Liver (tissue), 9 donors: Measurements from ENCODE around the gene PLA1A. TPM values are rescaled to one million over a fixed set of nuclear protein-coding genes. Genes with fewer than 3 reads are reported as not detected.

Source experiments
- DNase-seq: peaks from one replicate; pipeline ENCODE4 v3.0.0-alpha.2; 2017; ENCODE audit warnings: low spot score
- H3K27ac ChIP-seq, 2 donors: one replicate each; pipeline ENCODE4 v1.7.0; 2013; ENCODE audit warnings: inconsistent platforms in 2 of 2, low read length in 2 of 2, control low read depth in 1 of 2, low read depth in 1 of 2, mild to moderate bottlenecking in 1 of 2
- H3K27me3 ChIP-seq, 4 donors: one replicate each; pipeline versions ENCODE4 v1.6.1 to v1.7.0; 2013; ENCODE audit warnings: low read length in 3 of 4, inconsistent platforms in 1 of 4, mild to moderate bottlenecking in 1 of 4, moderate library complexity in 1 of 4; ENCODE audit not compliant: control insufficient read depth in 4 of 4, insufficient read depth in 4 of 4
- H3K36me3 ChIP-seq, 4 donors: one replicate each; pipeline versions ENCODE4 v1.6.1 to v1.7.0; 2013; ENCODE audit warnings: low read length in 3 of 4, mild to moderate bottlenecking in 3 of 4, low read depth in 1 of 4, moderate library complexity in 1 of 4; ENCODE audit not compliant: control insufficient read depth in 4 of 4, insufficient read depth in 3 of 4
- H3K4me1 ChIP-seq, 4 donors: one replicate each; pipeline versions ENCODE4 v1.6.1 to v1.7.0; 2013; ENCODE audit warnings: low read length in 3 of 4, mild to moderate bottlenecking in 3 of 4, moderate library complexity in 1 of 4; ENCODE audit not compliant: control insufficient read depth in 4 of 4, insufficient read depth in 4 of 4
- H3K4me3 ChIP-seq, 3 donors: one replicate each; pipeline versions ENCODE4 v1.6.1 to v1.7.0; 2013; ENCODE audit warnings: low read length in 3 of 3, control low read depth in 1 of 3, low read depth in 1 of 3, mild to moderate bottlenecking in 1 of 3
- H3K9ac ChIP-seq, 2 donors: one replicate each; pipeline ENCODE4 v1.7.0; 2013; ENCODE audit warnings: low read length in 2 of 2, mild to moderate bottlenecking in 2 of 2, moderate library complexity in 2 of 2, control low read depth in 1 of 2, low read depth in 1 of 2
- H3K9me3 ChIP-seq, 4 donors: one replicate each; pipeline versions ENCODE4 v1.6.1 to v1.7.0; 2013; ENCODE audit warnings: low read length in 3 of 4; ENCODE audit not compliant: control insufficient read depth in 4 of 4
- ATF3 ChIP-seq: IDR thresholded peaks from 2 replicates; pipeline ENCODE4 v1.6.1; 2016; ENCODE audit warnings: antibody characterized with exemption
- CTCF ChIP-seq: fragments of 150-350 bp; IDR thresholded peaks from 2 replicates; pipeline ENCODE4 v1.5.1; 2017; ENCODE audit warnings: improper control_type of control experiment, low read depth, low read length; ENCODE audit not compliant: missing input control
- EGR1 ChIP-seq, 2 donors: IDR thresholded peaks; 2 replicates each; pipeline ENCODE4 v1.6.1; 2016 to 2018; ENCODE audit warnings: antibody characterized with exemption in 2 of 2, low read depth in 2 of 2
- FOXA1 ChIP-seq: IDR thresholded peaks from 2 replicates; pipeline ENCODE4 v1.6.1; 2016; ENCODE audit warnings: antibody characterized with exemption
- GABPA ChIP-seq, 2 donors: IDR thresholded peaks in 1 of 2; conservative IDR thresholded peaks in 1 of 2; 2 replicates each; pipeline ENCODE4 v1.6.1; 2016; ENCODE audit warnings: antibody characterized with exemption in 2 of 2, mild to moderate bottlenecking in 1 of 2, moderate library complexity in 1 of 2
- HNF4A ChIP-seq, 2 donors: conservative IDR thresholded peaks; 2 replicates each; pipeline ENCODE4 v1.6.1; 2016; ENCODE audit warnings: antibody characterized with exemption in 2 of 2, mild to moderate bottlenecking in 2 of 2
- HNF4G ChIP-seq: IDR thresholded peaks from 2 replicates; pipeline ENCODE4 v1.6.1; 2016; ENCODE audit warnings: antibody characterized with exemption
- JUND ChIP-seq, 2 donors: IDR thresholded peaks; 2 replicates each; pipeline ENCODE4 v1.6.1; 2016; ENCODE audit warnings: antibody characterized with exemption in 2 of 2
- NR2F2 ChIP-seq: IDR thresholded peaks from 2 replicates; pipeline ENCODE4 v1.6.1; 2016; ENCODE audit warnings: antibody characterized with exemption
- RAD21 ChIP-seq, 2 donors: IDR thresholded peaks; 2 replicates each; pipeline ENCODE4 v1.6.1; 2016; ENCODE audit warnings: antibody characterized with exemption in 2 of 2, mild to moderate bottlenecking in 2 of 2
- TAF1 ChIP-seq: conservative IDR thresholded peaks from 2 replicates; pipeline ENCODE4 v1.6.1; 2016; ENCODE audit warnings: antibody characterized with exemption, mild to moderate bottlenecking
- YY1 ChIP-seq: IDR thresholded peaks from 2 replicates; pipeline ENCODE4 v1.6.1; 2016; ENCODE audit warnings: antibody characterized with exemption, mild to moderate bottlenecking
- ZBTB33 ChIP-seq: IDR thresholded peaks from 2 replicates; pipeline ENCODE4 v1.6.1; 2016; ENCODE audit warnings: antibody characterized with exemption
- WGBS: extraction: QIAGEN DNeasy Blood & Tissue Kit; methylation state at CpG from one replicate; pipeline ENCODE4 v1.1.7; 2013; 5-methylcytosine and 5-hydroxymethylcytosine counted together
- polyA plus RNA-seq, 2 donors: library from polyadenylated mRNA; stranded (reverse) in 1 of 2; unstranded in 1 of 2; fragments of 200-250 nt in 1 of 2; fragments of >200 nt in 1 of 2; fragmentation: Nextera tagmentation in 1 of 2; extraction: Ambion mirVana in 1 of 2; gene quantifications; one replicate each; pipeline versions ENCODE4 v1.2.1 to v1.2.3, GENCODE V29; 2013 to 2015
- total RNA-seq, 2 donors: library from RNA; depleted of rRNA; stranded (reverse); fragments of >200 nt; gene quantifications; one replicate each; pipeline ENCODE4 v1.2.3, GENCODE V29; 2014
- TF ChIP-seq, protein P1 (sequence below): IDR thresholded peaks from 2 replicates; pipeline ENCODE4 v1.6.1; 2016; ENCODE audit warnings: antibody characterized with exemption
- TF ChIP-seq, protein P2 (sequence below): IDR thresholded peaks from 2 replicates; pipeline ENCODE4 v1.6.1; 2016; ENCODE audit warnings: antibody characterized with exemption, mild to moderate bottlenecking
- donor health status: healthy.
- donor health status: healthy.
- donor health status: healthy.
- donor health status: healthy.
- donor health status: healthy.

PLA1A gene
- total and polyA plus RNA-seq, 4 donors, result 6.0 to 63.9 (median 33.0) TPM

- Histone ChIP-seq H3K27ac (no peak overlapping the region), H3K9me3 (no peaks in the 10 kb centered on the region), H3K9ac (no peak overlapping the region), H3K27me3 (no peaks in the 10 kb centered on the region), H3K4me3 (no peak overlapping the region), H3K4me1 (peaks cover 0 to 3% (median 0%) of the 10 kb centered on the region in 4 donors), H3K36me3 (peaks cover 0 to 6% (median 0%) of the 10 kb centered on the region in 4 donors)
- DNase-seq, result no peak
- TF ChIP-seq GABPA (IDR thresholded peaks at IDR 0.05 in 1 of 2, conservative IDR thresholded peaks at IDR 0.05 in 1 of 2), result no peak
- TF ChIP-seq FOXA1, result no peak
- TF ChIP-seq ATF3, result no peak
- TF ChIP-seq, protein P1, sequence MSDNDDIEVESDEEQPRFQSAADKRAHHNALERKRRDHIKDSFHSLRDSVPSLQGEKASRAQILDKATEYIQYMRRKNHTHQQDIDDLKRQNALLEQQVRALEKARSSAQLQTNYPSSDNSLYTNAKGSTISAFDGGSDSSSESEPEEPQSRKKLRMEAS, result no peak
- no peak for TF ChIP-seq RAD21 (IDR thresholded peaks at IDR 0.05)
- no peak for TF ChIP-seq JUND (IDR thresholded peaks at IDR 0.05)
- no peak for TF ChIP-seq CTCF
- TF ChIP-seq EGR1 (IDR thresholded peaks at IDR 0.05; ENCODE audit: low read depth in 2 of 2), result no peak
- no peak for TF ChIP-seq TAF1
- TF ChIP-seq, protein P2, sequence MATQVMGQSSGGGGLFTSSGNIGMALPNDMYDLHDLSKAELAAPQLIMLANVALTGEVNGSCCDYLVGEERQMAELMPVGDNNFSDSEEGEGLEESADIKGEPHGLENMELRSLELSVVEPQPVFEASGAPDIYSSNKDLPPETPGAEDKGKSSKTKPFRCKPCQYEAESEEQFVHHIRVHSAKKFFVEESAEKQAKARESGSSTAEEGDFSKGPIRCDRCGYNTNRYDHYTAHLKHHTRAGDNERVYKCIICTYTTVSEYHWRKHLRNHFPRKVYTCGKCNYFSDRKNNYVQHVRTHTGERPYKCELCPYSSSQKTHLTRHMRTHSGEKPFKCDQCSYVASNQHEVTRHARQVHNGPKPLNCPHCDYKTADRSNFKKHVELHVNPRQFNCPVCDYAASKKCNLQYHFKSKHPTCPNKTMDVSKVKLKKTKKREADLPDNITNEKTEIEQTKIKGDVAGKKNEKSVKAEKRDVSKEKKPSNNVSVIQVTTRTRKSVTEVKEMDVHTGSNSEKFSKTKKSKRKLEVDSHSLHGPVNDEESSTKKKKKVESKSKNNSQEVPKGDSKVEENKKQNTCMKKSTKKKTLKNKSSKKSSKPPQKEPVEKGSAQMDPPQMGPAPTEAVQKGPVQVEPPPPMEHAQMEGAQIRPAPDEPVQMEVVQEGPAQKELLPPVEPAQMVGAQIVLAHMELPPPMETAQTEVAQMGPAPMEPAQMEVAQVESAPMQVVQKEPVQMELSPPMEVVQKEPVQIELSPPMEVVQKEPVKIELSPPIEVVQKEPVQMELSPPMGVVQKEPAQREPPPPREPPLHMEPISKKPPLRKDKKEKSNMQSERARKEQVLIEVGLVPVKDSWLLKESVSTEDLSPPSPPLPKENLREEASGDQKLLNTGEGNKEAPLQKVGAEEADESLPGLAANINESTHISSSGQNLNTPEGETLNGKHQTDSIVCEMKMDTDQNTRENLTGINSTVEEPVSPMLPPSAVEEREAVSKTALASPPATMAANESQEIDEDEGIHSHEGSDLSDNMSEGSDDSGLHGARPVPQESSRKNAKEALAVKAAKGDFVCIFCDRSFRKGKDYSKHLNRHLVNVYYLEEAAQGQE, result no peak
- no peak for TF ChIP-seq HNF4G
- no peak for TF ChIP-seq YY1
- TF ChIP-seq ZBTB33, result no peak
- no peak for TF ChIP-seq HNF4A (conservative IDR thresholded peaks at IDR 0.05)
- TF ChIP-seq NR2F2, result no peak
- WGBS, result 85% methylated on average over 1 of the region's 1 CpG
Observed at GRCh38 chr3:119604878-119605277, 7.2 kb downstream of the PLA1A start.

- H3K4me3 ChIP-seq, result no peak overlapping the region
- peaks cover 2 to 12% (median 7%) of the 10 kb centered on the region in 4 donors for H3K36me3 ChIP-seq
- TF ChIP-seq ZBTB33, result no peak
- 95% methylated on average over 6 of the region's 6 CpGs for WGBS
- no peaks in the 10 kb centered on the region for H3K4me1 ChIP-seq
- H3K9me3 ChIP-seq, result no peaks in the 10 kb centered on the region
- H3K9ac ChIP-seq, result no peak overlapping the region
- no peak for DNase-seq
- no peaks in the 10 kb centered on the region for H3K27me3 ChIP-seq
- H3K27ac ChIP-seq, result no peak overlapping the region
Observed at GRCh38 chr3:119608405-119609000, 10.8 kb downstream of the PLA1A start.
